ENCODE measurements around the gene LSM11. TPM values are rescaled to one million over a fixed set of nuclear protein-coding genes. Genes with fewer than 3 reads are reported as not detected.

LSM11 gene
- total RNA-seq, 1 donor from 2014 or later, result 10.6 TPM

GRCh38 chr5:157778121-157778805 is 34.8 kb downstream of the LSM11 start:
- Mint-ChIP-seq H3K27me3 (ENCODE audit: low read depth) (no peaks in the 10 kb centered on the region), H3K4me1 (ENCODE audit: low read depth) (no peaks in the 10 kb centered on the region), H3K9me3 (ENCODE audit: low read depth) (no peaks in the 10 kb centered on the region), H3K36me3 (ENCODE audit: low read depth) (peaks cover 7% of the 10 kb centered on the region), H3K27ac (ENCODE audit: unreplicated experiment) (no peak overlapping the region), H3K4me3 (ENCODE audit: unreplicated experiment) (no peak overlapping the region)
- TF ChIP-seq CTCF (IDR thresholded peaks at IDR 0.05), result no peak
- no peak for DNase-seq (ENCODE audit: low spot score)

DNA sequence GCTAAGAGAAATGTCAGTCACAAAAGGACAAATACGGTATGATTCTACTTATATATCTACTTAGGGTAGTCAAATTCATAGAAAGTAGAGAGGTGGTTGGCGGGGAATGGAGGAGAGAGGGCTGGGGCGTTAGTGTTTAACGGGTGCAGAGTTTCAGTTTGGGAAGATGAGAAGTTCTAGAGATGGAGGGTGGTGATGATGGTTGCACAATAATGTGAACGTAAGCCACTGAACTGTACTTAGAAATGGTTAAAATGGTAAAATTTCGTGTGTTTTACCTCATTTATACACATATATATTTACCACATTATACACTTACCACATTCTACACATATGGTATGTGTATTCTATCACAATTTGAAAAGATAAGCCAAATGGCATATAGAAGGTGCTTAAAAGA is 35.7 kb downstream of the LSM11 start:
- Mint-ChIP-seq H3K4me1 (ENCODE audit: low read depth) (no peaks in the 10 kb centered on the region), H3K9me3 (ENCODE audit: low read depth) (no peaks in the 10 kb centered on the region), H3K4me3 (ENCODE audit: unreplicated experiment) (no peak overlapping the region), H3K27ac (ENCODE audit: unreplicated experiment) (no peak overlapping the region), H3K27me3 (ENCODE audit: low read depth) (no peaks in the 10 kb centered on the region), H3K36me3 (ENCODE audit: low read depth) (peaks cover 9% of the 10 kb centered on the region)
- no peak for DNase-seq (ENCODE audit: low spot score)
- no peak for TF ChIP-seq CTCF (IDR thresholded peaks at IDR 0.05)

DNA sequence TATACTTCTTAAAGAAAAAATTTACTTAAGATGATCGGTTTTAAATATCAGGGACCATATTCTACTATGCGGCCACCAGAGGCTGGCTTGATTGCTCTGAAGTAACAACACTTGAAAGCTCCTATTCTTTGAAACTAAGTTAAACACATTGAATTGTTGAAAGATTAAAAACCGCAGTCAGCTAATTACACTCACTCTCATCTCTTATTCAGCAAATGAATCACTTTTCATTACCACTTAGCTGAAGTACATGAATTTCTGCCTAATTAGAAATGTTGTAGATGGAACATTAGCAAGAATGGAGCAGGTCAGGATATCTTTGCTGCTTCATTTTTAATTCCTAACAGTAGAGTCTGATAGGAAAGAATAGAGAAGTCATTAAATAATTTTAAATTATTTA is 42.3 kb downstream of the LSM11 start:
- Mint-ChIP-seq H3K27ac (ENCODE audit: unreplicated experiment) (no peak overlapping the region), H3K4me1 (ENCODE audit: low read depth) (no peaks in the 10 kb centered on the region), H3K4me3 (ENCODE audit: unreplicated experiment) (no peak overlapping the region), H3K36me3 (ENCODE audit: low read depth) (peaks cover 28% of the 10 kb centered on the region), H3K27me3 (ENCODE audit: low read depth) (no peaks in the 10 kb centered on the region), H3K9me3 (ENCODE audit: low read depth) (no peaks in the 10 kb centered on the region)
- no peak for DNase-seq (ENCODE audit: low spot score)
- TF ChIP-seq CTCF (IDR thresholded peaks at IDR 0.05), result no peak

DNA sequence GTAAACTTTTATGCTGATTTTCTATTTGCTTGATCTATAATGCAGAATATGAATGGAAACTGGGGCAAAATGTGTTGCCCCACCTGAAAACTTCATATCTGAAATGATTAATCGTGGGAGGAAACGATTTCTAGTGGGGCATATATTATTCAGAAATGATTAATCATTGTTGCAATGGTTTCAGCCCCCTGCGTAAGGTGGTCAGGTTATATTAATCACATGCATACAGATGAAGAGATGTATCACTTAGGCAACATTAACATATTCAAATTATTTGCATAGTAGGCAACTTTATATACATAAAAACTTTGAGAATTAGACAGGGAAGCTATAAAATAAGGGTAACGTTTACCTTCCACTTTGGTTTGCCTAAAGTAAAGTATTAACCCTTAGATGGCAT is 49.8 kb downstream of the LSM11 start:
- DNase-seq (ENCODE audit: low spot score), result no peak
- no peaks in the 10 kb centered on the region for H3K9me3 Mint-ChIP-seq (ENCODE audit: low read depth)
- H3K27me3 Mint-ChIP-seq (ENCODE audit: low read depth), result no peaks in the 10 kb centered on the region
- no peak overlapping the region for H3K4me3 Mint-ChIP-seq (ENCODE audit: unreplicated experiment)
- H3K27ac Mint-ChIP-seq (ENCODE audit: unreplicated experiment), result no peak overlapping the region
- TF ChIP-seq CTCF (IDR thresholded peaks at IDR 0.05), result no peak
- peaks cover 3% of the 10 kb centered on the region for H3K4me1 Mint-ChIP-seq (ENCODE audit: low read depth)
- H3K36me3 Mint-ChIP-seq (ENCODE audit: low read depth), result peaks cover 22% of the 10 kb centered on the region

DNA sequence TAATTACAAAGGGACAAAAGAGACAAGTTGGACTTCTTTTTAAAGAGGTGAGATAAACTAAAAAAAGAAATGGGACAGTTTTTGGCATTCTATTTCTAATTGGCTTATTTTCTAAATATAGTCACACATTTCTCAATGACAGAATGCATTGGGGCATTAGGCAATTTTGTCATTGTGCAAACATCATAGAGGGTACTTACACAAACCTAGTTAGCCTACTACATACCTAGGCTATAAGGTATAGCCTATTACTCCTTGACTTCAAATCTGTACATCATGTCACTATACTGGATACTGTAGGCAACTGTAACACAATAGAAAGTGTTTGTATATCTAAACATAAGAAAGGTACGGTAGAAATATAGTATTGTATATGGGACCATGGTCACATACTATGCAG is 56.1 kb downstream of the LSM11 start:
- no peaks in the 10 kb centered on the region for H3K27me3 Mint-ChIP-seq (ENCODE audit: low read depth)
- DNase-seq (ENCODE audit: low spot score), result no peak
- H3K36me3 Mint-ChIP-seq (ENCODE audit: low read depth), result peaks cover 15% of the 10 kb centered on the region
- no peak overlapping the region for H3K4me3 Mint-ChIP-seq (ENCODE audit: unreplicated experiment)
- H3K27ac Mint-ChIP-seq (ENCODE audit: unreplicated experiment), result no peak overlapping the region
- no peaks in the 10 kb centered on the region for H3K9me3 Mint-ChIP-seq (ENCODE audit: low read depth)
- no peak for TF ChIP-seq CTCF (IDR thresholded peaks at IDR 0.05)
- H3K4me1 Mint-ChIP-seq (ENCODE audit: low read depth), result peaks cover 3% of the 10 kb centered on the region
